GM18520 (cell line): ENCODE measurements around the gene INPP5F.
"Not testable (repeated sequence)": the region's sequence is repeated elsewhere in the genome, so short reads cannot be mapped to it uniquely, and the experiment has no call there.

ENCODE experiments used
- ATAC-seq: cut with Tn5 transposase; IDR thresholded peaks from one replicate; pipeline ENCODE4 v1.9.1; 2021; ENCODE audit not compliant: unreplicated experiment

Gene INPP5F

DNA sequence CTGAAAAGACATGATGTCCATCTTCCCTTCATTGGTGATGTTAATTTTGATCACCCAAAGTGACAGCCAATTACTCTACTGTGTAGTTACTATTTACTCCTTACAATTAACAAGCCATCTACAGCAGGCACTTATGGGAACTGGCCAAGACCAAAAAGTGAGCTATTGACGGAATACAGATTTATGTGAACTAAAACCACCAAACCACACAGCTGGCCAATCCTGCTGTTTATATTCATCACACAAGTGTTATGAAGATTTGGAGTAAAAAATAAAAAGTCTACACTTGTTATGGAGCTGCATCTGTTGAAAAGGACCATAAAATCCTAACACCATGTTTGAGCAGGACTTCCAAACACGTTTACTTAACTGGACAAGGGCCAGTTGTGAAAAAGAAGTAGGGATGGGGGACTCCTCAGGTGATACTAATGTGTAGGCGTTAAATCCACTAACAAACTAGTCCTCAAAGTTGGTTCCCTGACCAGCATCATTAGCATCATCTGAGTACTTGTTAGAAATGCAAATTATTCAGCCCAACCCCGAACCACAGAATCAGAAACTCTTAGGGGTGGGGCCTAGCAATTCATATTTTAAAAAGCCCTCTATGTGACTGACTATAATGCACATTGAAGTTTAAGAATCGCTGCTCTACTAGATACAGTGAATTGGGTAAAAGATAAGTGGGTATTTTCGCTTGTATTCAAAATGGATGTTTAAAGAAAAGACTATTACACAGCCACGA, 135.2 kb downstream of the INPP5F start:
- no peak for ATAC-seq

DNA sequence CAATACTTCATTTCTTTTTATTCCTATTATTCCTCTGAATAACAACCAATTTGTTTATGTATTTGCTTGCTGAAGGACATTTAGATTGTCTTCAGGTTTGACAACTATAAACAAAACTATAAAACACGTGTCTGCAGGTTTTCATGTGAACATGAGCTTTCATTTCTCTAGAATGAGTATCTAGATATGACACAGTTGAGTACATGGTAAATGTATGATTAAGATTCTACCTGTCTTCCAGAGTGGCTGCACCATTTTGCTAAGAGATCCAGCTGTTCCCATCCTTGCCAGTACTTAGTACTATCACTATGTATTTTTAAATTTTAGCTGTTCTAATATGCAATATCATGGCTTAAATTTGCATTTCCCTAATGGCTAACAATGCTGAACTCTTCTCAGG, 136.7 kb downstream of the INPP5F start:
- ATAC-seq: no peak

DNA sequence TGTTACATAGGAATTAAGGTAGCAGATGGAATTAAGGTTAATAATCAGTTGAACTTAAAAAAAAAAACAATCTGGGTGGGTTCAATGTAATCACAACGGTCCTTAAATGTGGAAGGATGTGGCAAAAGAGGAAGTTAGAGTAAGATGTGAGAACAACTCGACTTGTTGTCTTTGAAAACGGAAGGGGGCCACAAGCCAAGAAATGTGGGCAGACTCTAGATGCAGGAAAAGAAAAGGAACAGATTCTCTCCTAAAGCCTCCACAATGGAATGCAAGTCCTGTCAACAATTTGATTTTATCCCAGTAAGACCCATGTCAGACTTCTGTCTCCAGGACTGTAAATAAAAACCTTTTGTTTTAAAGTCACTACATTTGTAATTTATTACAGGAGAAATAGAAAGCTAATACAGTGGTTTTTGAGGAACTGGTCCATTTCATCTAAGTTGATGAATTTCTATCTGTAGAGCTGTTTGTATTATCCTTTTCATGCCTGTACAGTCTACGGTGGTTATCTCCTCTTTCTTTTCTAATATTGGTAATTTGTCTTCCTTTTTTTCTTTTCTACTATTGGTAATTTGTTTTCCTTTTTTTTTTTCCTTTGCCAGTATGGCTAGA, 138.2 kb downstream of the INPP5F start:
- no peak for ATAC-seq

DNA sequence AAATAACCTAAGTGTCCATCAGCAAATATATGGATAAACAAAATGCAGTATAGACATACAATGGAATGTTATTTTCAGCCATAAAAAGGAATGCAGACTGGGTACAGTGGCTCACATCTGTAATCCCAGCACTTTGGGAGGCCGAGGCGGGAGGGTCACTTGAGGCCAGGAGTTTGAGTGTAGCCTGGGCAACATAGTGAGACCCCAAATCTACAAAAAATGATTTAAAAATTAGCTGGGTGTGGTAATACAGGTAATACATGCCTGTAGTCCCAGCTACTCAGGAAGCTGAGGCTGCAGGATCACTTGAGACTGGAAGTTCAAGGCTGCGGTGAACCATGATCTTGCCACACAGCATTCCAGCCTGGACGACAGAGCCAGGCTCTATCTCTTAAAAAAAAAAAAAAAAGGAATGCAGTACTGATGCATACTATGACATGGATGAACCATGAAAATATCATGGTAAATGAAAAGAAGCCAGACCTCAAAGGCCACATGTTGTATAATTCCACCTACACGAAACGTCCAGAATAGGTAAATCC, 139.9 kb downstream of the INPP5F start:
- ATAC-seq: no peak

DNA sequence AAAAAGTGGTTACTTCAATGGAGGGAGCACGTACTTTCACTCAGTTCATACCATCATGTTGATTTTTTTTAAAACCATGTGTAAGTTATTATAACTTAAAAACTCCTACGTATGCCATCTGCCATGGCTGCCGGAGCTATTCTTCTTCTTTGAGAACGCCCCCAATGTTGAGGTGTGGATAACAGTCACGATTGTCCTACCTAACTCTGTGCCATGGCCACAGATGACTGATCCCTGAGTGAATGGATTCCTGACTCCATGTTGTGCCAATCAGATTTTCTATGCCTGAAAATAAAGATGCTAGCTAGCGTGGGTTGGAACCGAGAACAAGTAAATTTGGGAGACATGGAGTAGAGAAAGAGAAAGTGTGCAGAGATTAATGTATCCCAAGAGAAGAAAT, 141.5 kb downstream of the INPP5F start:
- ATAC-seq: no peak

DNA sequence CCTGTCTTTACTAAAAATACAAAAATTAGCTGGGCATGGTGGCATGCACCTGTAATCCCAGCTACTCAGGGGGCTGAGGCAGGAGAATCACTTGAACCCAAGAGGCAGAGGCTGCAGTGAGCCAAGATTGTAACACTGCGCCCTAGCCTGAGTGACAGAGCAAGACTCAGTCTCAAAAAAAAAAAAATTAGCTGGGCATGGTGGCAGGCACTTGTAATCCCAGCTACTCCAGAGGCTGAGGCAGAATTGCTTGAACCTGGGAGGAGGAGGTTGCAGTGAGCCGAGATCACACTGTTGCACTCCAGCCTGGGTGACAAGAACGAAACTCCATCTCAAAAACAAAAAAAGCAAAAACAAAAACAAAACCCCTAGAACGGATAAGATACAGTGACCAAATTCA, 143.5 kb downstream of the INPP5F start:
- not testable (repeated sequence) for ATAC-seq

DNA sequence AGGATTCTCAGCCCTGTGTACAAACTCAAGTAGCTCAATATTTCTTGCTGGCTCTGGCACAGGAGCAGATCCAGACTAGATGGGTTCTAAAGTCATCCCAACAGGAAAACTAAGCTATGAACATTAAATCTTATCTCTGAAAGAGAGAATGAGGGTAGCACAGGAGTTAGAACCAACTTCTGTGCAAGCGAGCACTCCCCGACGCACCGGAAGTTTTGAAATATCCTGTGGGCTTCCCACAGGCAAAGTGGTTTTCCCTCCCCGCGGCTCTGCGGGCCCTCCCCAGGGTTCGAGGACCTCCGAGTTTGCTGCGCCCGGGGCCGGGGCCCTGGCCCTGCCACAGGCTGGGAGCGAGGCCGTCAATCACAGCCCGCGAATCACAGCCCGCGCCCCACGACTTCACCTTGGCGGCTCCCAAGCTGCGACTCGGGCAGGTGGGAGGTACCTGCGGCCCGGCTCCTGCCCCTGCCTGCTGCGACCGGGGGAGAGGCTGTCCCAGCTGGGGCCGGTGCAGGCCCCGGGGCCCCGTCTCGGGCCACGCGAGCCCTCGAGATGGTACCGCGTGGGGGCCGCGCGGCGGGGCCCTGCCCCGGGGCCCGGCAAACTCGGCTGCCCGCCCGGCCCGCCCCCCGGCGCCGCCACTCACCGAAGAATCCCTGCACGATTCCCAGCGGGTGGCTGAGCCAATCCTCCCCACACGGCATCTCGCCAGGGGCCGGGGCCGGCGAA, 146.2 kb downstream of the INPP5F start:
- ATAC-seq: peak; percentile 16

DNA sequence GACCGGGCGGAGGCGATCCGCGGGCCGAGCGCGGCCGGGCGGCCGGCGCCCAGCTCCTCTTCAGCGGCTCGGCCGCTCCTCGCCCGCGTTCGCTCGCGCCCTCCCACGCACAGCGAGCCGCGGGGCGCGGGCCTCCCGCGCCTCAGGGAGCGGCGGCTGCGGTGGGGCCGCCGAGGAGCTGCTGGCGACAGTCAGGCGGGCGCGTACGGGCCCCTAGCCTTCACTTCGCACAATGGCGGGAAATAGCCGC, 146.7 kb downstream of the INPP5F start, which contains the start of gene MCMBP:
TSS of gene MCMBP (minus strand) at position 234 of the 250 bp plus-strand sequence. CDS start 259 bp downstream, outside the sequence.
- ATAC-seq: peak; percentile 27

DNA sequence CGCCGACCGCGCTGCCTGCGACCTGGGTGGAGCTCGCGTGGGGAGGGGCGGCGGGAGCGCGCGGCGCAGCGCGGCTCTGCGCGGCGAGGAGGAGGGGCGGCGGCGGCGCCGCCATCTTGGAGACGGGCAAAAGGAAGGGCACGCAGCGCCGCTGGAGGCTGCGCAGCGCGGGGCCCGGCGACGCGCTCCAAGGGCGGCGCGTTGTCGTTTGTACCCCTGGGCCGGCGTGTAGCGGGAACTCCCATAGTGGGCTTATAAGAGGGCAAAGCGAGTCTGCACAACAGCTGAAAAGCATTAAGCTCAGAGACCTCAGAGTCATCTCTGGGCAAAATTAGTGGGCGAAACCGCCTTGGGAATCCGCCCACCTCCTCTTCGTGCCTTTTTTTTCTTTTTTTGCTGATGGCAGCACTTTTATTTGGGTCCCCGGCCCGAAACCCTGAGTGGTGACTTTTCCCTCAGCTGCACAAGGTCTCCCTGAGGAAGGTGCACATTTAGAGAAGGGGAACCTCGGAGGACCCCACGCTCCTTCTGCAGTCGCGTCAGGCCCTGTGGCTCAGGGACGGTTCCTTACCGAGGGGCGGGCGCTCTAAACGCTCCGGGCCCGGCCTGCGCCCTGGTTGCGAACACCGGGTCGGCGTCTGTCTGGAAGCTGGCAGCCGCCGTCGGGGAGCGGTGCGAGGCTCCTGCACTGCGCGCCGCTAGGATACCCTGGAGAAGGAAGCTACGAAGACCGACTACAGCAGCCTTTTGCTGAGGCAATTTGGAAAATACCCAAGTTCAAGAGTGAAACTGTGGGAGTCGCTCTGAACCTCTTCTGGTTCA, 147.2 kb downstream of the INPP5F start:
- ATAC-seq: peak; percentile 89

DNA sequence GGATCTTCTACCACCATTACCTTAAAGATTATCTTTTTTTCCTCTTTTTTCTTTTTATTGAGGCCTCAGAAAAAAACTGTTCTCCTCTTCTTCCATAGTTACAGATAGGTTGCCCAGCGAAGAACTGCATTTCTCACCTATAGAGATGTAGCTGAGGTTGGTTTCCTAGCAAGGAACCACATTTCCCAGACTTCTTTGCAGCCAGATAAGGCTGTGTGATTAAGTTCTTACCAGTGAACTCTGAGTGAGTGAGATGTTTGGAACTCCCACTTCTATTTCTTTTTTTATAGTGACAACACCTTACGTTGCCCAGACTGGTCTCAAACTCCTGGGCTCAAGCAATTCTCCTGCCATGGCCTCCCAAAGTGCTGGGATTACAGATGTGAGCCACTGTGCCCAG, 152.7 kb downstream of the INPP5F start:
- ATAC-seq: no peak
